Upper lobe of right lung (tissue), 1 donor: Measurements from ENCODE around the gene CFAP46. TPM values are rescaled to one million over a fixed set of nuclear protein-coding genes. Genes with fewer than 3 reads are reported as not detected.

Experiments
- ATAC-seq: fragments of 200-7000 bp; cut with Tn5 transposase; one replicate; pipeline ENCODE4 v1.9.1; 2020; ENCODE audit warnings: mild to moderate bottlenecking, moderate library complexity
- DNase-seq: peaks from one replicate; pipeline ENCODE4 v3.0.0-alpha.2; 2020
- H3K27ac ChIP-seq: fragments of 200-600 bp; one replicate; pipeline ENCODE4 v1.8.0; 2022
- H3K27me3 ChIP-seq: fragments of 200-600 bp; one replicate; pipeline ENCODE4 v1.8.0; 2022; ENCODE audit warnings: mild to moderate bottlenecking
- H3K36me3 ChIP-seq: fragments of 200-600 bp; one replicate; pipeline ENCODE4 v1.8.0; 2022
- H3K4me1 ChIP-seq: fragments of 200-600 bp; one replicate; pipeline ENCODE4 v1.8.0; 2022
- H3K4me3 ChIP-seq: fragments of 200-600 bp; one replicate; pipeline ENCODE4 v1.8.0; 2022; ENCODE audit warnings: mild to moderate bottlenecking
- H3K9me3 ChIP-seq: fragments of 200-600 bp; one replicate; pipeline ENCODE4 v1.8.0; 2022
- CTCF ChIP-seq: fragments of 200-600 bp; IDR thresholded peaks from one replicate; pipeline ENCODE4 v1.8.0; 2022; ENCODE audit warnings: antibody characterized with exemption
- intact Hi-C: fragments of 100-400 bp; cut with DNase I; formaldehyde crosslinking; loops from one replicate; pipeline ENCODE4 v1.11.0; 2022
- total RNA-seq: library from RNA; stranded (reverse); fragmentation: NEBNext Ultra II Directional; extraction: Animal tissue kit (Norgen Biotek cat#: 25700); gene quantifications from one replicate; pipeline ENCODE4 v1.2.1, GENCODE V29; 2021
- donor health status: DM: no; HTN: yes; CAD: no; lungs with severe emphysema.

CFAP46 gene
- total RNA-seq, 1 donor from 2014 or later = 0.52 TPM

- H3K9me3 ChIP-seq = no peaks in the 10 kb centered on the region
- no peak overlapping the region for H3K4me3 ChIP-seq
- intact Hi-C loops = no loop called here
- H3K36me3 ChIP-seq = no peaks in the 10 kb centered on the region
- no peak overlapping the region for H3K27ac ChIP-seq
- H3K27me3 ChIP-seq = peaks cover 24% of the 10 kb centered on the region
- DNase-seq = peak; percentile 32
- H3K4me1 ChIP-seq = no peaks in the 10 kb centered on the region
- no peak for ATAC-seq
- TF ChIP-seq CTCF = no peak
These were observed 46.6 kb upstream of the CFAP46 start for GRCh38 chr10:132988988-132989387.

GRCh38 chr10:132987671-132988571 is 45.6 kb upstream of the CFAP46 start:
- no peak overlapping the region for H3K27ac ChIP-seq
- H3K27me3 ChIP-seq = peaks cover 23% of the 10 kb centered on the region
- no peak for TF ChIP-seq CTCF
- H3K4me3 ChIP-seq = no peak overlapping the region
- no peaks in the 10 kb centered on the region for H3K36me3 ChIP-seq
- no peaks in the 10 kb centered on the region for H3K9me3 ChIP-seq
- H3K4me1 ChIP-seq = no peaks in the 10 kb centered on the region
- ATAC-seq = no peak
- intact Hi-C loops = no loop called here
- DNase-seq = peak; percentile 43

- Histone ChIP-seq H3K27me3 (peaks cover 16% of the 10 kb centered on the region), H3K4me3 (no peak overlapping the region), H3K27ac (no peak overlapping the region), H3K9me3 (no peaks in the 10 kb centered on the region), H3K36me3 (no peaks in the 10 kb centered on the region), H3K4me1 (no peaks in the 10 kb centered on the region)
- TF ChIP-seq CTCF = no peak
- ATAC-seq (no peak), DNase-seq (no peak)
- intact Hi-C loops = no loop called here
These were observed 44.6 kb upstream of the CFAP46 start for GRCh38 chr10:132986978-132987377.

GRCh38 chr10:132986576-132986975 is 44.2 kb upstream of the CFAP46 start:
- ATAC-seq (no peak), DNase-seq (peak; percentile 58)
- no peak overlapping the region for H3K27ac ChIP-seq
- TF ChIP-seq CTCF = no peak
- H3K27me3 ChIP-seq = peaks cover 16% of the 10 kb centered on the region
- no peaks in the 10 kb centered on the region for H3K4me1 ChIP-seq
- intact Hi-C loops = no loop called here
- no peak overlapping the region for H3K4me3 ChIP-seq
- no peaks in the 10 kb centered on the region for H3K9me3 ChIP-seq
- no peaks in the 10 kb centered on the region for H3K36me3 ChIP-seq

- ATAC-seq = no peak
- intact Hi-C loops = no loop called here
- Histone ChIP-seq H3K27ac (no peak overlapping the region), H3K4me3 (no peak overlapping the region), H3K9me3 (no peaks in the 10 kb centered on the region), H3K4me1 (no peaks in the 10 kb centered on the region), H3K27me3 (peaks cover 16% of the 10 kb centered on the region), H3K36me3 (no peaks in the 10 kb centered on the region)
- TF ChIP-seq CTCF = no peak
- DNase-seq = peak; percentile 54
These were observed 43.7 kb upstream of the CFAP46 start for GRCh38 chr10:132986076-132986475.
